GM21529 (cell line): Measurements from ENCODE around the gene FIGN.

Experiments
- ATAC-seq: cut with Tn5 transposase; IDR thresholded peaks from one replicate; pipeline ENCODE4 v1.9.1; 2021; ENCODE audit not compliant: unreplicated experiment

FIGN gene

DNA sequence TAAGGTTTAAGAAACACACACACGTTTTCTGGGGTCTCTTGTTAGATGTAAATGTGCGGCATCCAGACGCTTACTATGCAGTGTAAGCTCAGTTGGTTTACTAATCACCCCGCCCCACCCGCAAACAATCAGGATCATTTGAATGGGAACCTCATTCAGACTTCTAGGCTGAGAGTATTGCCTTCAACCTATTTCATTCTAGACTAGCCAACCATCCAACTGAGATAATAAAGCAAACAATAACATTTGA, 1.3 kb upstream of the FIGN start:
- ATAC-seq = no peak

DNA sequence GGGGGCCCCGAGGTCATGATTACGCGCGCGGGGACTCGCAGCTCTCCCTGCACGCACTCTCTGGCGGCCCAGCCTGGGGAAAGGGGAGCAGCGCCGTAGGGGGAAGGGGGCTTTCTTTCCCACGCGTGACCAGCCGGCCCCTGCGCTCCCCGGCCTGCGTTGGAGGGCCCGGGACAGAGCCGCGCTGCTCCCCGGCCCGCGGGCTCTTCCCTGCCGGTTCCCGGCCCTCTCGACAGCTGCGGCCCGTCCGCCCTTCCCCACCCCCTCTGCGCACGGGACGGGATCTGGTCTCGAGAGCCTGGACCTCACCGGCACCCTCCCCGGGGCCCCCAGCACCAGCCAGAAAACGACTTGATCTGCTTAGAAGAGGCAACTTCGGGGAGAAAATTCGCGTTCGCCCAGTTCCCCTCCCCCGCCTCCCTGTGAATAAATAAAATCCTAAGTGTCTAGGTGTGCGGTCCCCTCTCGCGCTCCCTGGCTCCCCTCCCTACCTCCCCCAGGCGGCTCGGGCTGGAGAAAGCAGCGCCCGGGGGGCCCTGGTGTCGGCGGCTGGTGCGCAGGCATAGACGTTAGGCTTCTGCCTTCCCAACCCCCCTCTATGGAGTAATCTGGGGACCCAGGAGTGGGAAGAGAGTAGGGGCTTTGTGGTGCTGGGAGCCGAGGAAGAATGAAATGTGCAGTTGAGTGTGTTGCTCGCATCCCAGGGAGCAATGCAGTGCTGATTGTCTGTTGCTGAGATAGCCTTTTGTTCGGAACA, 803 bp upstream of the FIGN start:
- no peak for ATAC-seq

DNA sequence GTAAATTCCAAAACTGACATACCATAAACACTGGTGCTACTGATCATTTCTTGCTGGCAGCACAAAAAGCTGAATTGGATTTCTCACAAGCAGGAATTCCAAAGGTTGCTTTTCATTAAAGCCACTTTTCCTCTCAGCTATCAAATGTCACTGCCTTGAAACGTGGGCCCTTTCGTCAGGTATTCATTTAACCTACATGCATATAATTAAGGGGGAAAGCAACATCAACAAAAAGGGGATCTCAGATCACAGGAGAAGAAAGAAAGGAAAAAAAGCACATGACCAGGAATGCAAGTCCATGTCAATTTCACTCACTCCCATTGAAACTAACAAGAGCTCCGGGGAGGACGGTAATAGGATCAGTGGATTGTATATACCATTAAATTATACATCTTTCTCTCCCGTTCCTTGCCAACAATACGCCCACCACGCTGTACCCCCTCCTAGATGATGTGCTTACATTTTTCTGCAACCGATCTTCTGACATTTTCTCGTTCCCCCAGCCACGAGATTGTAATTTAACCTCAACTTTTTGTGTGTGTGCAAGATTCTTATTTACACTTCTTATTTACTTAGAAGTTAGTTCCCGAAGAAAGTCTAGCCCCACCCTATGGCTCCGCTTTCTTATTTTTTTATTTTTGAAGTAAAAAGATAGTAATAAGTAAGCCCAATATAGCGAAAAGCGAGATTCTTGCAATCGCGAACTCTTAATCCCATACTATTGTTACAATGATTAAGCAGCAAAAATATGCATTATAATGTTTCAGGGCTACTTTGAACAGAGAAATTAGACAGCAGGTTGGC, 725 bp downstream of the FIGN start:
- ATAC-seq = no peak

DNA sequence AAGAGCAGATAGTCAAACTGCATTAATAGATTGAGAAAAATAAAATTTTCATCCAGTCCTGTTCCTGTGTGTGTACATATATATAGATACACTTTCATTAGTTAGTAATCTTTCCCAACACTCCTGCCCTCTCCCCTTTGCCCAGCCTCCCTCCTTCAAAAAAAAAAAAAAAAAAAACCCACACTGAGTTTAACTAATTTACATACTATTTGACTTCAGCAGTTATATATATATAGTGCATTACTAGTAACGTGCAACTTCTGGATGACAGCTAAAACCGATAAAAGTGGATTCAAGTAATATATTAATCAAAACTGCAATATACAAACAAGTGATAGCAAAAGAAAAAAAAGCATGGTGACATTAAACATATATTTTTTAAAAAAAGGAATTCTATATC, 1.4 kb downstream of the FIGN start:
- no peak for ATAC-seq

DNA sequence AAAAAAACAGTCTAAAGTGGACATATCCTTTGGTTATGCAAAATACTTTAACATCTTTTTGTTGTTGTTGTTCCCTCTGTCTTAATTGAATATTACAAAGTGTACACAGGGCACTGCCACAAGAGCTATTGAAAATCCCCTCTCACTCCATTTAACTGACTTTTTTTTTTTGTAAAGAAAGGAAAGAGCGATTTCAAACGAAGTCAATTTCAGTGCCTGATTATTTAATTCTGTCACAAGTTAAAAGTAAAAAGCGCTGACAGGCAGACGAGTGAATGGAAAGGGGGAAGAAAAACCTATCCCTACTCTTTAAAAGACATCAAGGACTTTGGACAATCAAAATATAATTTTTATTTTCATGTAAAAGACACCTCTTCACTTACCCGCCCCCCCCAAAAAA, 1.9 kb downstream of the FIGN start:
- ATAC-seq = no peak

DNA sequence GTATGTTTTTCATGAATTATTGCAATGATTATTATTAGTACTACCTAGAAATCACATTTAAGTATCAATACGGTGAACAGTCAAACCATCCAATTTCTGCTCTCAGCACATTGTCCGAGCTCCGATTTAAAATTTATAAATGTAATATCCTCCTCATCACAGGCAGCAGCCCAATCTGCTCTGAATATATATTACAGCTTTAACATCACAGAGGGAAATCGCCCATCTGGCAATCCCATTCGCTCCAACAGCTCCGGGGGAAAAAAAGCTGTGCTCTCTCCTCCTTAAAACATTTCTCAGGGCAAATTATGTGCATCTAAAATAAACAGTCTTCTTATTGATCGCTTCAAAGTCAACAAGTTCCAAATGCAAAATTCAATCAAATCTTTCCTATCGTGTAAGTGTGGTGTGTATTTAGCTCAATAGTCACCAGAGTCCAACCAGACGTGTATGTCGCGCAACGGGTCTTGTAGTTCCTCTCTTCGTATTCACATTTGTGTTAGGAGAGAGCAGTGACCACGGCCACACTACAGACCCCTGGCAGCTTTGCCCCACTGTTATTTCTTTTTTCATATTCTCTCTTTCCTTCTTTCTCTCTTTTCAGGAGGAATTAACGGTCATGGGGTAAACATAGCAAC, 2.4 kb downstream of the FIGN start:
- no peak for ATAC-seq

DNA sequence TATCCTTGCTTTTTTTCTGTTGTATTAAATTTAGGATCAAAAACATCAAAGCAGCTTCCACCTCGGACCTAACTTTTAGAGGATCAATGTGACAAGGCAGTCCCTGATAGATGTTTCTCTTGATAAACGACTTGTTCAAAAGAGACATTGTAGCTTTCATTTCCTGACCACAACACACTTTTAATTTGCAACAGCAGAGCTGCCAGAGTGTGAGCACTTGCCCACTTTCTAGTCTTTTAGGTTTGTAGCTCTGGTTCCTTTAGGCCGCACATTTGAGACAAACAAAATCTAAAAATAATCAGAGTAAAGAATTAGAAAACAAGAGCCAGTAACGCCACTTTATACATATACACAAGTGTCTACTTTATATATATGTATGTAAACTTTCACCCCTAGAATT, 3.1 kb downstream of the FIGN start:
- ATAC-seq = no peak

DNA sequence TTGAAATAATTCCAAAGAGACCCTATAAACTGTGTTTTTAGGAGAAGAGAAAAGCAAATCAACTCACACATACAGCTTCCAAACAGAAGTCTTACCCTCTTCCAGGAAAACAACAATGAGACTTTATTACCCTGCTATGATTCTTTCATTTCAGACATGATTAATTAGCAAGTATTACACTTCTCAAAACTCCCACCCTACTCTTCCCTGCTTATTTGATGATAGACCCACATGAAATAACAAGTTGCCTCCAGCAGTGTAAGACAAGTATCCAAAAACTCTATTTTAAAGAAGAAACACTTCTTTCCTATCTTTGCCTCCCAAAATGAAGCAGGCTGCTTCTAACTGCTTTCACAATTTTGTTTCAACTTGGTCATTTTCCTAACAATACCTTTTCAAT, 4.1 kb downstream of the FIGN start:
- ATAC-seq = no peak

DNA sequence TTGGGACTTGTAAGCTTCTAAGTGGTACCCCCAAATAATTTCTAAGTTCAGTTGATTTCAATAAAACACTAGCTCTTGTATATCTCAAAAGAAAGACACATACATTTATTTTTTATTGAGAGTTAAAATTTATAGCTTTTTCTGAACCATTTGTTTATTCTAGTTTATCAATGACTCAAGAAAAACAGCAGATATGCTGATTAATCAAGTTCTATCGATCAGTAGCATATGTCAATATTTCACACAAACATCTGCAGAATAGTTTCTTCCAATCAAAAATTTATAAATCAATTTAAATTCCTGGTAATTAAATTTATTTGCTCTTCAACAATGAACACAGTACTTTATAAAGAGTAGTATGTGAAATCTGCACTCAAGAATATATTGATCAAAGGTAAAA, 5.3 kb downstream of the FIGN start:
- no peak for ATAC-seq

DNA sequence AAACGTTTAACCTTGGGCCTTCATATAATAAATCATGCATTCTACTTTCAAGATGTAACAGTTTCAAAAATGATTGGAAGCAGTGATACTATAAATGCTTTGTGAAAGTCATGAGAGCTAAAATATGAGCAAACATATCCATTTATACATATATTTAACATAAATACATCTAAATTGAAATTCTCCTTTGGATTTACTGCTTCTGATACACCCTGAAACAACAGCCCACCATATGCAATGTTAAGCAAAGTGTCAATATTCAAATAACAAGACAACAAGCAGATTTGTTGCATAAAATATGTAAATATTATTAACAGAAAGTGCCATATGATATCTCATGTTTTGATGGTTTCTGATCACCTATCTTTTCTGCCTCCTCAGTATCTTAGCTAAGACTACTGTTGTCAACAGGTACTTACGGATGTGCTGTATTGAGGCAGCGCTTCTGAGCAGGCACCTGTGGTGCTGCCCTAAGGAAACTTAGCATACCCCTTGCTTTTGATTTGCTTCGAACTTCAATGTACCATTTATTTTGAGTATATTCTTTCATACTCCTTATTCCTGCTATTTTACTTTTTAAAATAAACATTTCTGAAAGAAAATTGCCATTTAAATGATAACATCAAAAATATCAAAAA, 6.1 kb downstream of the FIGN start:
- ATAC-seq = no peak

DNA sequence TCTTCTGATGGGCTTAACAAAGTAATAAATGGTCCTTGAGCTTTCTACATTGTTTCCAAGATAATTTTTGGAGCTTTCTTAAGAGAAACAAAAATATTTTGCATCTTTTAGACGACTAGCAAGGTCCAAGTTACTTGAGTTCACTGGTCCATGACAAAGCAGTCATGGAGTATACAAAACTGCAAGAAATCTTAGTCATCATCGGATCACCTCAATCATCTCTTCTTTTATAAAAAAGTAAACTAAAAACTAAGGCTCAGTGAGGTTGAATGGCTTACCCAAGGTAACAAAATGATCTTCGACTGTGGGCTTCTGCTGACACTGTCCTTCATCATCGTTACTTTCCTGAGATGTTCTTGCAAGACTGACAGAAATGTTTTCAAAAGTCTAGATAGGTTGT, 11.9 kb downstream of the FIGN start:
- ATAC-seq = no peak

DNA sequence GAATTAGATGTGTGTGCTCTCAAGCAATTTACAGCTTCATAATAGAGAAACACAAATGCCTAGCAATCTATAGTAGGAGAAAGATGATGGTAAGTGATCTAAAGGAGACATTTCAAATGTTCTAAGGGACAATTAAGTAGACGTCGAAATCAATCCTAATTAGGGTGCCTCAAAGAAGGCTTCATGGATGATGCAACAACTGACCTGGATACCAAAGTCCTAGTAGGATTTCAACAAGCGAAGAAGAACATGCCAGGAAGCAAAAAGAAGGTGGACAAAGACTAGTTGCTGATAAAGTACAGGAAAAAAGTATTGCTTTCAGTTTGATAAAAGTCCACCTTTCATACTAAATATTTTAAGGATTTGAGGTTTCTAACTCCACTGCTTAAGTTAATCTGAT, 12.5 kb downstream of the FIGN start:
- no peak for ATAC-seq

DNA sequence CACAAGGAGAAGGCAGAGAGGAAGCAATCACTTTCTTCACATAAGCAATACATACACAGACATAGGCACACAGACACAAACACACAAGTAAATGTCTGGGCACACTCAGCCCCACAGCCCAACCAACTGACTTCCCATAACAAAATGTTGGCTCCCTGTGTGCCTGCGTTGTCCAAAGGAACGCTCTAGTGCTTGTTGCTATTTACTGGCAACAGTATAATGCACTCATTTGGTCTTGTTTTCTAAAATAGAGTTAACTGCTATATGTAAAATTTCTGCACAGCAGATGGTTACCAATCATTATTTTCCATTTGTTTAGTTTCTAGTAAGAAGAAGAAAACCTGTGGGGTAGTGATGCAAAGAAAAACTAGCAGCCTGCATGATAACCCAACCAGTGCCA, 16.5 kb downstream of the FIGN start:
- no peak for ATAC-seq

DNA sequence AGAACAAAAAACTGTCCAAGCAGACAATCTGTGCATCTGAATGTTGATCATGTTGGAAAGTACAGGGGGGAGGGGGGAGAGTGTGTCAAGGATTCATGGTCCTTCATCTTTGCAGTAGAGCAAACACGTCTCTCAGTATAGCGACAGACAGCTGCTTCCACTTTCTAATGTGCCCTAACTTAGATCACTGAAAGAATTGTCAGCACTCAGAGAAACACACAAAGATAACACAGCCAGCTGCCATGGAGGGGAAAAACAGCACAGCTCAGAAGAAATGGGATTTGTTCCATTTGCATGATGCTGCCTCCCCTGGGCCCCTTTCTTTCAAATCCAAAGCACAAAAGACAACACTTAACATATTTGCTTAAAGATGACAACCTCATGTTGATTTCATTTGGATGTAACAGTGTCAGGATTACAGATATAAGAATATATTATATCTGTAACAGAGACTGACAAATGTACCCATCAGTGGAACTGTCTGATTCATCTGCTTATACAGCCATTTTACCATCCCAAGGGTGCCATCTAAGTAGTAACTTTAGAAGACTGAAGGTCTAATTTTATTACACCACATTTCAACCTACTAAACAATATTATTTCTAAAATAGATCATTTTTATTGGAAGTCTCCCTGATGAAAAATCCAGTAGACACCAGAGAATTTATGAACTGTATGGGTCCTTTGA, 17.7 kb downstream of the FIGN start:
- ATAC-seq = no peak

DNA sequence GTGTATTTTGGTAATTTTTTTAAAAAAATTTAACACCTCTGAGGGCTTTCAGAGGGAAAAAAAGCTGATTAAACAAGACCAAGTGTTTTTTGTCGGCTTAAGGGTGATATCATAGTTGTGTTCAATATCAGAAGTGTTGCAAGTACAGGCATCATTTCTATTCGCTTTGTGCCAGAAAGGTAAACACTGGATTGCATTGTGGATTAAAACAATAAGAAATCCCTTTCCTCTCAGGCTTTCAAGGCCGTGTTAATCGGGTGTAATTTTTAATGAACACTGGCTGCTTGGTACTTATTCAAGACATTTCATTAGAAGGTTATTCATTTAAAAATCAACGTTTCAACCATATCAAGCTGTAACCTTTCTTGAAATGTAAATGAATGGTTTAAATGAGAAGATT, 18.3 kb downstream of the FIGN start:
- ATAC-seq = no peak

DNA sequence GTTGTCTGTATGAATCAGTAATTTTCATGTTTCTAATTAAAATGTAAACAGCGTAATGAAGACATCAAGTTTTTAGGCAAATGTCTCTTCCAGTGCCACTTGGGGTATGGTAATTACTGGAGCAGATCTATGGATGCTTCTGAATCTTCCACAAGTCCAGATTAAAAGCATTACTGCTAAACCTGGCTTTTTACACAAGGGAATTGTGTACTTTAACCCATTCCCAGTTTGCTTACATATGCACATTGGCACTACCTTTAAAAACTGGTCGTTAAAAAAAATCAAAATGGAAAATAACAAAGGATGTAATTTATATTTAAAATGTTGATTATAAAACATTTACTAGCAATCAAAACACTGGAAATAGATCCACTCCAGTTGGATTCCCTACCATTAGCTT, 19.7 kb downstream of the FIGN start:
- ATAC-seq = no peak

DNA sequence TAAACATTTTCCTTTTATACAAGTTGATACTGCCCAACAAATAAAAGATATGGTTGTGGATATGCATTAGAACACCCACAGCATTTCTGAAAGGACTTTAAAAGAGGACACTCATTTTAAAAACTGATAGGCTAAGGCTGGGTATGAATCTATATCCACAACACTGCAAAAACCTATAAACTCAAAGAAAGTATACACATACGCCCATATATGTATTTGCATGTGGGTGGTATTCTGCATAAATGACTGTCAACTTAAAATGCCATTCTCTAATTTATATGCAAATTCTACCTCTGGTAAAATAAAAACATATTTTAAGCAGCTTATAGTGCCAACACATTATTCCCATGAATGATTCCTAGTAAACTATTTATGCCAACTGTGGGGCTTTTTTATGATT, 20.1 kb downstream of the FIGN start:
- ATAC-seq = no peak

DNA sequence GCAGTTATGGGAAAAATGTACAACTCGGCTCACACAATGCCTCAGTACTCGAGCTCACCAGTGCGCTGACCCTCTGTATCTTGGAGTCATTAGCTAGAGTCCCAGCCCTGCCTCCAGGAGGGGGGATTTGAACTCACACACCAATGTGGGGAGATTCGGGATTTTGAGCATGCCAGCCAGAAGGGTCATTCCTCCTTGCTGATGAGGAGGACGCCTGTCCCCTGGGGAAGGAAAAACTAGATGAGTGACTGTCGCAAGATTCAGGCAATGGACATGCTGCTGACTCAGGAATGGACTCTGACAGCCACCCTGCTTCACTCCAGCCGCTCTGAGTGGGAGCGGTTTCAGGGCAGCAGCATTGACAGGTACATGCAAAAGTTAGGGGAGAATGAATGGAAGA, 20.6 kb downstream of the FIGN start:
- ATAC-seq = no peak

DNA sequence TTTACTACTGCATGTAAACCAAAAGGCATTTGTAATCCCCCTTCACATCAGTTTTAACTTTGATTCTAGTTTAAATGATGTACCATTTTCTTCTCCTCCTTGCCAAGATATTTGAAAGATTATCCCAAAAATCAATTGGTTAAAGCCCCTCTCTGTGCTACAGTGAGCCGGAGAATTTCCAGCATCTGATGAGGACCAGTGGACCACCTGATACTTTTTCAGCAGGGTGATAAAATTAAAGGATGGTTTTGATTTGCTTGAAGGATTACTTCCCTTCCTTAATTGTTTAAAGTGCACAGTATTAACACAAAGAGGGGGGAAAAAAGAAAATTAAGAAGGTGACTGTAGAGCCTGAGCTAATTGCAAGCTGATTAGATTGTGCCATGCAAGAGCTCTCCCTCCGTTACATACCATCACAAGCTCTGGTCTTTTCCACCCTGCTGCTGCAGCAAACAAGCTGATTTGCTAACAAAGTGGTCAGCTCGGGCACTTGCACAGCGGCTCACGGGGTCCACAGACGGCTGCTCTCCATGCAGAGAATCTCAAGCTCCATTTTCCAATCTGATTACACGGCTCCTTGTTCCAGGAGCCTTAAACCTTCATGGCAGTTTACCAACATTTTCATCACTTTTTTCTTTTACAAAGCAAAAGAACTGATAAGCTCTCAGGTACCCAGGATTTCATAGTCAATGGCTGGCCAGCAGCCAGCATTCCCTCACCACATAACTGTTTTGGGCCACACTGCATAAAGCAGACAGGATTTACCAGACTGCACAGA, 22.1 kb downstream of the FIGN start:
- no peak for ATAC-seq

DNA sequence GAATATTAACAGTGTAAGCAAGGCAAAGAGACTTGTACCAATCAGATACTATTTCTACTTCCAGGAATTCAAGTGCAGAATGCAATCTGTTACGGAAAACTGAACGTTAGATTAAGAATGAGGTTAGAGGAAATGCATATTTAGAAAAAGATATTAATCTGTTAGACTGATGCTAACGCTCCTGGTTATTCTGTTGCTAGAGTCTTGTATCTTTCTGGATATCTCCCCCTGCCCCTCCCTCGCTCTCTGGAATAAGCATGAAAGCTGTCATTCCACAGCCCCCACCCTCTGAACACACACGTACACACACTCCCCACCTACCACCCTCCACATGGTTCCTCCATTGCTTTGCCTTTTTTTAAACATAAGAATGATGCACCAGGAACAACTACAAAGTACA, 24.1 kb downstream of the FIGN start:
- ATAC-seq = no peak

DNA sequence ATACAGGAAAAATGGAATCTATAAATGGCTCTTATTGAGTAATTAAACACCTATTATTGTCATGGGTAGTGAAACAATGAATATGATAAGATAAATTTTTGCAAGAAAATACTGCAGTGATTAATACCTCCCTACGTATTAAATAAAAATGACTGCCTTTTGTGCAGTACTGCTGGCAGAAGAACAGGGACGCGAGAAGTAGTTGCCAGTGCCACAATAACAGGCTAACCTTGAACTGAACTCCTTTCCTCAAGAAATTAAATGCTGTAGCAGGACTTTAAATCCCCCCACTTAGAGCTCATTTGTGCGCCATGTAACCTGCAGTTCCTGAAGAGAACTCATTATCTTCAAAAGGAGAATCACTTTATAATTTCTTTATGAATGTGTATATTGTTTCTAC, 24.6 kb downstream of the FIGN start:
- no peak for ATAC-seq
